ENCODE results near the gene TAC1. TPM values are rescaled to one million over a fixed set of nuclear protein-coding genes. Genes with fewer than 3 reads are reported as not detected.

TAC1 gene, protein sequence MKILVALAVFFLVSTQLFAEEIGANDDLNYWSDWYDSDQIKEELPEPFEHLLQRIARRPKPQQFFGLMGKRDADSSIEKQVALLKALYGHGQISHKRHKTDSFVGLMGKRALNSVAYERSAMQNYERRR
- not detected for total RNA-seq

DNA sequence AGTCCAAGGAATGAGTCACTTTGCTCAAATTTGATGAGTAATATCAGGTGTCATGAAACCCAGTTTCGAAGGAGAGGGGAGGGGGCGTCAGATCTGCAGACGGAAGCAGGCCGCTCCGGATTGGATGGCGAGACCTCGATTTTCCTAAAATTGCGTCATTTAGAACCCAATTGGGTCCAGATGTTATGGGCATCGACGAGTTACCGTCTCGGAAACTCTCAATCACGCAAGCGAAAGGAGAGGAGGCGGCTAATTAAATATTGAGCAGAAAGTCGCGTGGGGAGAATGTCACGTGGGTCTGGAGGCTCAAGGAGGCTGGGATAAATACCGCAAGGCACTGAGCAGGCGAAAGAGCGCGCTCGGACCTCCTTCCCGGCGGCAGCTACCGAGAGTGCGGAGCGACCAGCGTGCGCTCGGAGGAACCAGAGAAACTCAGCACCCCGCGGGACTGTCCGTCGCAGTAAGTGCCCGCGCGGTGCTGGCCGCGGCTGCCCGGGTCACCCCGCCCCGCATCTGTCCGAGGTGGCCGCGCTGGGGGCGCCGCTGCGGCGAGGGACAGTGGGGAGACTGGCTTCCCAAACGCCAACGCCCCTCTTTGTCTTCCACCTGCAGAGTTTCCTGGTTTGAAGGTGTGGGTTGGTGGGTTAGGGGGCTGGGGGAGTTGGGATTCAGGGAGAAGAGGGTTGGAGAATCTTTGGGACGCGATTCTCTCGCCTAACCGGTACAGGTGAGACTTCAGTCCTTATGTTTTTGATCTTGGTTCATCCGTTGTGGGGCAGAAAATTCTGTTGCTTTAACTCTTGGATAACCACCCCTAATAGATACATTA, at the start of gene TAC1:
TSS of gene TAC1 (plus strand) at position 351 of the 829 bp plus-strand sequence. CDS start 527 bp downstream, outside the sequence.
- Mint-ChIP-seq H3K9me3 (ENCODE audit: low read depth) (no peaks in the 10 kb centered on the region), H3K27me3 (peaks cover 62% of the 10 kb centered on the region), H3K4me1 (peaks cover 2% of the 10 kb centered on the region), H3K4me3 (no peak within 1 kb of the TSS), H3K36me3 (no peaks in the 10 kb centered on the region), H3K27ac (peak within 1 kb of the TSS; percentile 3)
- DNase-seq (no peak), ATAC-seq (no peak)
- CTCF ChIA-PET = no interaction called here

DNA sequence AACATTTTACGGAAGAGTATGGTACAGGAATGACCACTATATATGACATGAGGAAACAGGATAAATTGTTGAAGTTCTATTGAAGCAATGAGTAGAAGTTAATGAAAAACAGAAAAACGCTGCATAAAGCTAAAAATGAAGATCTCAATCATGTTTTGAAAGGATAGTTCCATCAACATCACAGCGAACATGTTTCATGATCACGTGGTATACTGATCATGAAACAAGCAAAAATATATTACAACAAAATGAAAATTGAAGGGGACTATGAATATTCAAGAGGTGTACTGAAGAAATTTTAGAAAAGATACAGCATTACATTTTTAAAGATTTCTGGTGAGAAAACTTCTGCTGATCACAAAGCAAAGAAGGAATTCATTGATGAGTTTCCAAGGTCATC, 45.9 kb upstream of the TAC1 start:
- Mint-ChIP-seq H3K27ac (no peak overlapping the region), H3K4me1 (no peaks in the 10 kb centered on the region), H3K36me3 (no peaks in the 10 kb centered on the region), H3K27me3 (no peaks in the 10 kb centered on the region), H3K4me3 (no peak overlapping the region), H3K9me3 (ENCODE audit: low read depth) (no peaks in the 10 kb centered on the region)
- CTCF ChIA-PET = no interaction called here
- DNase-seq = no peak
- ATAC-seq = no peak

DNA sequence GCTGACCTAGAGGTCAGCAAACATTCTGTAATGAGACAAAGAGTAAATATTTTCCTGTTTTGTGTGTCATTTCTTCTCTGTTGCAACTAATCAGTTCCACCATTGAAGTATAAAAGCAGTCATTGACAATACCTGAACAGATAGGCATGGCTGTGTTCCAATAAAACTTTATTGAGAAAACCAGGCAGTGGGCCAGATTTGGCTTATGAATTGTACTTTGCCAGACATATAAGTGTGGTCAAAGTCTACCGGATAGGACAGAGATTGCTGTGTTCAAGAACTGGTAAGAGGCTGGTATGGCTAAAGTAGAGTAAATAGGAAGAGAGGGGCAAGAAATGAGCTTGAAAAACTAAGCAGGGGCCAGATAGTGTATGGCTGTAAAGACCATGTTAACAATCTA, 38.3 kb upstream of the TAC1 start:
- Mint-ChIP-seq H3K27ac (no peak overlapping the region), H3K27me3 (no peaks in the 10 kb centered on the region), H3K4me1 (no peaks in the 10 kb centered on the region), H3K36me3 (no peaks in the 10 kb centered on the region), H3K9me3 (ENCODE audit: low read depth) (no peaks in the 10 kb centered on the region), H3K4me3 (no peak overlapping the region)
- ATAC-seq = no peak
- CTCF ChIA-PET = interaction anchor here (0.5 kb wide), 1 partner anchor 544 kb away, joined by 3 read pairs; no protein-coding TSS in a partner anchor
- no peak for DNase-seq

DNA sequence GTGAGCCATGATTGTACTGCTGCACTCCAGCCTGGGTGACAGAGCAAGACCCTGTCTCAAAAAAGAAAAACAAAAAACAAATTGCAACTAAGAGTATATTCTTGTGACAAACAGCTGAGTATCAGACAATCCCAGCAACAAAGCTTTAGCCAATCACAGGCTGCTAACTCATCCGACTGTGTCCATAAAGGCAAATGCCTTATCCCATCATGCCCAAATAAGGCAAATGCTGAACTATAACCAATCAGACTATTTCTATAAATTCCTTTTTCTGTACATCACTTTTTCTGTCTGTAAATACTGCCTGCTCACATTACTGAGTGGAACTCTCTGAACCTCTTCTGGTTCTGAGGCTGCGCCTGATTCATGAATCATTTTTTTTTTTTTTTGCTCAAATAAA, 37.5 kb upstream of the TAC1 start:
- Mint-ChIP-seq H3K4me1 (no peaks in the 10 kb centered on the region), H3K27me3 (no peaks in the 10 kb centered on the region), H3K27ac (no peak overlapping the region), H3K36me3 (no peaks in the 10 kb centered on the region), H3K4me3 (no peak overlapping the region), H3K9me3 (ENCODE audit: low read depth) (no peaks in the 10 kb centered on the region)
- ATAC-seq = no peak
- CTCF ChIA-PET = no interaction called here
- DNase-seq = no peak

DNA sequence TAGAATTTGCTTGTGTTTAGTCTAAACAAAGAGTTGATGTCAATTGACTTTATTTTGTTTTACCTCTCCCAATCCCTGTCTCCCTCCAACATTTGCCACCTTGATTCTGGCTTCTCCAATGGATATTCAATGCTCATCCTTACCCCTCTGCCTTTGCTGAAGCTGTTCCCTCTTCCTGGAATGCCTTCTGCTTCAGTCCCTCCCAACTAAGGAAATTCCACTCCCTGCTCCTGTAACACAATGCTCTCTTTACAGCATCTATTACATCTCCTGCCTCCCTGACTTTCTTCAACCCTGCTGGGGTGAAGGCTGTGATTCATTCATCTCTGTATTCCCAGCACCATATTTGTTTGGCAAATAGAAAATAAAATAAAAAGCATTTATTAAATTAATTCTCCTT, 34.5 kb upstream of the TAC1 start:
- Mint-ChIP-seq H3K27me3 (no peaks in the 10 kb centered on the region), H3K9me3 (ENCODE audit: low read depth) (no peaks in the 10 kb centered on the region), H3K4me1 (no peaks in the 10 kb centered on the region), H3K4me3 (no peak overlapping the region), H3K36me3 (no peaks in the 10 kb centered on the region), H3K27ac (no peak overlapping the region)
- CTCF ChIA-PET = no interaction called here
- DNase-seq (no peak), ATAC-seq (no peak)

DNA sequence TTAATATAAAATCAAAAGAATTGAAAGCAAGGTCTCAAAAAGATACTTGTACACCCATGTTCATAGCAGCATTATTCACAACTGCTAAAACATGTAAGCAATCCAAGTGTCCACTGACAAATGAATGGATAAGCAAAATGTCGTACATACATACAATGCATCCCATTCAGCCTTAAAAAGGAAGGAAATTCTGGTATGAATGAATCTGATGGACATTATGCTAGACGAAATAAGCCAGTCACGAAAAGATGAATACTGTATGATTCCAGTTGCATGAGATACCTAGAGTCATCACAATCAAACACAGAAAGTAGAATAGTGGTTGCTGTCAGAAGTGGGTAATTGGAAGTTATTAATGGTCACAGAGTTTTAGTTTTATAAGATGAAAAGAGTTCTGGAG, 9.5 kb upstream of the TAC1 start:
- Mint-ChIP-seq H3K4me3 (no peak overlapping the region), H3K36me3 (no peaks in the 10 kb centered on the region), H3K4me1 (no peaks in the 10 kb centered on the region), H3K27ac (no peak overlapping the region), H3K27me3 (no peaks in the 10 kb centered on the region), H3K9me3 (ENCODE audit: low read depth) (no peaks in the 10 kb centered on the region)
- DNase-seq (no peak), ATAC-seq (no peak)
- CTCF ChIA-PET = no interaction called here

DNA sequence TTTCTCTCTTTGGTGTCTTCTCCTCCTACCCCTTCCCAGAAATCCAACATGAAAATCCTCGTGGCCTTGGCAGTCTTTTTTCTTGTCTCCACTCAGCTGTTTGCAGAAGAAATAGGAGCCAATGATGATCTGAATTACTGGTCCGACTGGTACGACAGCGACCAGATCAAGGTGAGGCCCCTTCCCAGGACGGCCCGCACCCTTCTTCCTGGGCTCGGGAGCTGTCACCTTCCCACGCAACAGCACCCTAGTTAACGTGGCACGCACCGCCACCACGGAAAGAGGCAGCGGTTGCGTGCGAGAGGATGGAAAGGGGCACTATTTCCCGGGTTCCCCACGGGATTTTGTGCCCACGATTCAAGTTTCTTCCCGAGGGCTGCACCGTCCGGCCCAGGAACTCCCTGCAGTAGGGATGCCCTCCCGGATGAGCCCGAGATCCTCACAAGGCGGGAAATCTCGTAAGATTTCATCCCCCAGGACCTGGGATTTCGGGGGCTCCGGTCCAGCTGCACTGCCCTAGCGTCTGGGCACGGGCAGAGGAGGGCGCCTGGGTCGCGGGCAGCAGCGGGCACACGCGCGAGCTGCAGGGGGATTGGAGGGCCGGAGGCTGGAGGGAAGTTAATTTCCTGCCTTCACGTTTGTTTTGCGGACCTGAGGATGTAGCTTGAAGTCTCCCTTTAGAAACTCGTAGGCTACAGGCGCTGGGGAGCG, 834 bp downstream of the TAC1 start:
- Mint-ChIP-seq H3K27ac (peak overlapping the region; percentile 3), H3K4me1 (peaks cover 2% of the 10 kb centered on the region), H3K9me3 (ENCODE audit: low read depth) (no peaks in the 10 kb centered on the region), H3K4me3 (no peak overlapping the region), H3K36me3 (no peaks in the 10 kb centered on the region), H3K27me3 (peaks cover 62% of the 10 kb centered on the region)
- no peak for DNase-seq
- ATAC-seq = no peak
- CTCF ChIA-PET = no interaction called here

DNA sequence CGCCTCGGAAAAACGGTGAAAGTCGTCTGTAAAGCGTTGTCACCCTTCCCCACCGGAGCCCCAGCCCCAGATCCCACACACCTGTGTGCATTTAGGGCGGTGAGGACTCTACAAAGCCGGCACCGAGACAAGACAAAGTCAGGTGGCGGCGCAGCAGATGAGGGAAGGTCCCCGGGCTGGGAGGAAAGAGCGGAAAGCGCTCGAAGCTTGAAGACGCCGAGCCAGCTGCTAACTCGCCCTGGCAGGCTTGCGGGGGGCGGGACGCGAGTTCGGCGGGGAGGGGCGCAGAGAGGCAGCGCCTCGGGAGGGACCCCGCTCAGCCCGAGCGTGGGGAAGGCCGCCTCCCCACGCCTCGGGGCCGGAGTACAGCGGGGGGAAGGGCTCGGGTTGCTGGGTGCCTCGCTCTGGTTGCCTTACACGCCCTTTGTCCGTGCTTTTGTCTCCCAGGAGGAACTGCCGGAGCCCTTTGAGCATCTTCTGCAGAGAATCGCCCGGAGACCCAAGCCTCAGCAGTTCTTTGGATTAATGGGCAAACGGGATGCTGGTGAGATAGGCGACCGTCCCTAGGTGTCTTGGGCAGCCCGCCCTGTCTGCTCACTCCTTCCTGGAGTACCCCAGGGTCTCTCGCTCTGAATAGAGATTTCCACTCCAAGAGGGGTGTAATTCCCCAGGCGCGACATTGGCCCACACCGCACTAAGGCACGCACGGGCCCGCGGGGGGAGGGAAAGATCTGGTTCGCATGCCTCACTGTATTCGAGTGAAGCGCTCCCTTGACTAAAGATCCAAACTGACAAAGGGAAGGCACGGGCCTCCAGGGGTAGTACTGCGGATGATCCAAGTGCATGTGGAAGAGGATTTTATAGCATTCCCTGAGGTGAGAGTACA, 1.6 kb downstream of the TAC1 start:
- DNase-seq (no peak), ATAC-seq (no peak)
- CTCF ChIA-PET = no interaction called here
- Mint-ChIP-seq H3K36me3 (no peaks in the 10 kb centered on the region), H3K4me1 (peaks cover 2% of the 10 kb centered on the region), H3K4me3 (no peak overlapping the region), H3K27ac (no peak overlapping the region), H3K27me3 (peaks cover 60% of the 10 kb centered on the region), H3K9me3 (ENCODE audit: low read depth) (no peaks in the 10 kb centered on the region)

DNA sequence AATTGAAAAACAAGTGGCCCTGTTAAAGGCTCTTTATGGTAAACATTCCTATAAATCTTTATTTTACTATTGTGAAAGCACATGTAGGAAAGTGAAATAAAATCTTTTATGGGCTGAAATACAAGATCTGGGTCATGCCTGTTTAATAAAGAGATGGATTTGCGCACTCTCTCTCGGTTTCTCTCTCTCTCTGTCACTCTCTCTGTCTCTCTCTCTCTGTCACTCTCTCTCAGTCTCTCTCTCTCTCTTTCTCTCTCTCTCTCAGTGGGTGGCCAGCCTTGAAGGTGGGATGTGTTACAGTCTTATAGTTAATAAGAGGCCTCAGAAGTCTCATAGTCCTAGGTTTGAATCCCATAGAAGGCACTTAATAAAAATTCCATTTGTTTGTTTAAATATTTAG, 2.4 kb downstream of the TAC1 start:
- no peaks in the 10 kb centered on the region for H3K36me3 Mint-ChIP-seq
- no peak overlapping the region for H3K27ac Mint-ChIP-seq
- H3K4me3 Mint-ChIP-seq = no peak overlapping the region
- CTCF ChIA-PET = no interaction called here
- peaks cover 57% of the 10 kb centered on the region for H3K27me3 Mint-ChIP-seq
- DNase-seq (no peak), ATAC-seq (no peak)
- H3K9me3 Mint-ChIP-seq (ENCODE audit: low read depth) = no peaks in the 10 kb centered on the region
- H3K4me1 Mint-ChIP-seq = peaks cover 2% of the 10 kb centered on the region

DNA sequence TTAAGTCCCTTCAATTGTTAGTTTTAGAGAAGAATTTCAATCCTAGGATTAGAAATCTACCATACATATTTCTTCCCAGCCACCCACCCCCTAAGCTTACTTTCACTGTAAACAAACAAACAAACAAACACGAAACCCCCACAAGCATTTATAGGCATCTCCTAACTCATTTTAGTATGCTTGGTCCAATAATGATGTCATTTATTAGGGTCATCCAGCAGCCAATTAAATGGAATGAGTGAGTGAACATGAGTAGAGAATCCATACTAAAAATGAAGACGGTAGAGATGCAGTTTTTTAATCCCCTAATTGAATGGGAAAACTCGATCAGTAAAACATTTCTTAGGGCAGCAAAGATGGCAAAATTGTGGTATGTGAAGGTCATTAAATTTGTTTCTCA, 3.2 kb downstream of the TAC1 start:
- no peak overlapping the region for H3K27ac Mint-ChIP-seq
- no peaks in the 10 kb centered on the region for H3K9me3 Mint-ChIP-seq (ENCODE audit: low read depth)
- H3K36me3 Mint-ChIP-seq = no peaks in the 10 kb centered on the region
- no peak for DNase-seq
- peaks cover 56% of the 10 kb centered on the region for H3K27me3 Mint-ChIP-seq
- ATAC-seq = no peak
- no peak overlapping the region for H3K4me3 Mint-ChIP-seq
- peaks cover 2% of the 10 kb centered on the region for H3K4me1 Mint-ChIP-seq
- CTCF ChIA-PET = no interaction called here

DNA sequence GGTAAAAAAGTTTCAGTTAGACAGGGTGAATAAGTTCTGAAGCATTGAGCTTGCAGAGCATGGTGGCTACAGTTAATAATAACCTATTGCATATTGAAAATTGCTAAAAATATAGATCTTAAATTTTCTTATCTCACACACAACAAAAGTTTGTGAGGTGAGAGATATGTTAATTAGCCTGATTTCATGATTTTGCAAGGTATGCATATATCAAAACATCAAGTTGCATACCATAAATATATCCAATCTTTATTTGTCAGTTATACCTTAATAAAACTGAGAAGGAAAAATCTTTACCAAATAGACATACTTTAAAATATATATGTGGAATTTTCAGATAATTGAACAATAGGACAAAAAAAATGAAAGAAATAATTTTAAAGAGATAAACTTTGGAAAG, 16.6 kb downstream of the TAC1 start:
- H3K27ac Mint-ChIP-seq = no peak overlapping the region
- DNase-seq (no peak), ATAC-seq (no peak)
- CTCF ChIA-PET = no interaction called here
- H3K27me3 Mint-ChIP-seq = peaks cover 2% of the 10 kb centered on the region
- H3K36me3 Mint-ChIP-seq = no peaks in the 10 kb centered on the region
- no peak overlapping the region for H3K4me3 Mint-ChIP-seq
- H3K9me3 Mint-ChIP-seq (ENCODE audit: low read depth) = no peaks in the 10 kb centered on the region
- H3K4me1 Mint-ChIP-seq = no peaks in the 10 kb centered on the region

DNA sequence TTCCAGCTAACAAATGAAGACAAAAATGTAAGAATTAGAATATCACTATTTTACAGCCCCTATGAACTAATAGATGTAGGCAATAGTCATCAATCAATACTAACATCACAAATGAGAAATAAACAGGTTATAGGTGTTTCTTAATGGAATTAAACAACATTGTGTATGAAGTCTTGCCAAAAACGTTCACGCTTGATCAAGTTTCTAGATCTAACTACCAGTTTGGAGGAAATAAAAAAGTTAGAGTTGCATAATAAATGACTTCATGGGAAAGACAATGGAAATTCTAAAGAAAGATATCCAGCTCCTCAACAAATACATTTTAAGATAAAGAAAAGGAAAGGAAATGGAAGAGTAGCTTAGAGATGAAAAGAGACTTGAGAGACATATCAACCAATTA, 19.7 kb downstream of the TAC1 start:
- no peak overlapping the region for H3K27ac Mint-ChIP-seq
- H3K4me3 Mint-ChIP-seq = no peak overlapping the region
- peaks cover 2% of the 10 kb centered on the region for H3K27me3 Mint-ChIP-seq
- no peaks in the 10 kb centered on the region for H3K4me1 Mint-ChIP-seq
- no peaks in the 10 kb centered on the region for H3K36me3 Mint-ChIP-seq
- no peak for DNase-seq
- no peak for ATAC-seq
- H3K9me3 Mint-ChIP-seq (ENCODE audit: low read depth) = no peaks in the 10 kb centered on the region
- CTCF ChIA-PET = no interaction called here

DNA sequence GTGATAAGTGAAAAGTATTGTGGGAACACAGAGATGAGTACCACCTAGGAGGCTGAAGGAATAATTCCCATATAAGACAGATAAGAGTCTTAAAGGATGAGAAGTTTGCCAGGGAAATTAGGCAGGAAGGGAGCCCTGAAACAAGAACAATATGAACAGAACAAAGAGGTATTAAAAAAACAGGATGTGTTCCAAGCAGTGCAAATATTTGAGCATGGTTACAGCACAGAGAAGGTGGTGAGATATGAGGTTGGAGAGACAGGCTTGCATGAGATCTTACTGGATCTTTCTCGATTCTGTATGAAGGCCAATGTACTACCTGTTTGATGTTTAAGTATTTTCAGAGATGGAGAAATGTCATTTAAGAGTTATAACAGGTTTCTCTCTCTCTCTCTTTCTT, 20.3 kb downstream of the TAC1 start:
- no peaks in the 10 kb centered on the region for H3K9me3 Mint-ChIP-seq (ENCODE audit: low read depth)
- H3K36me3 Mint-ChIP-seq = no peaks in the 10 kb centered on the region
- CTCF ChIA-PET = no interaction called here
- DNase-seq (no peak), ATAC-seq (no peak)
- H3K27ac Mint-ChIP-seq = no peak overlapping the region
- no peaks in the 10 kb centered on the region for H3K4me1 Mint-ChIP-seq
- H3K27me3 Mint-ChIP-seq = peaks cover 2% of the 10 kb centered on the region
- H3K4me3 Mint-ChIP-seq = no peak overlapping the region

All from activated CD8-positive, alpha-beta memory T cell treated with anti-CD3 and anti-CD28 coated beads, Interleukin-2, amount 10 ng/mL, durations not matched to agents 7 days and 5 days (primary cell).